ENCODE data around the gene DAZ2. TPM values are rescaled to one million over a fixed set of nuclear protein-coding genes. Genes with fewer than 3 reads are reported as not detected.

Gene DAZ2, protein sequence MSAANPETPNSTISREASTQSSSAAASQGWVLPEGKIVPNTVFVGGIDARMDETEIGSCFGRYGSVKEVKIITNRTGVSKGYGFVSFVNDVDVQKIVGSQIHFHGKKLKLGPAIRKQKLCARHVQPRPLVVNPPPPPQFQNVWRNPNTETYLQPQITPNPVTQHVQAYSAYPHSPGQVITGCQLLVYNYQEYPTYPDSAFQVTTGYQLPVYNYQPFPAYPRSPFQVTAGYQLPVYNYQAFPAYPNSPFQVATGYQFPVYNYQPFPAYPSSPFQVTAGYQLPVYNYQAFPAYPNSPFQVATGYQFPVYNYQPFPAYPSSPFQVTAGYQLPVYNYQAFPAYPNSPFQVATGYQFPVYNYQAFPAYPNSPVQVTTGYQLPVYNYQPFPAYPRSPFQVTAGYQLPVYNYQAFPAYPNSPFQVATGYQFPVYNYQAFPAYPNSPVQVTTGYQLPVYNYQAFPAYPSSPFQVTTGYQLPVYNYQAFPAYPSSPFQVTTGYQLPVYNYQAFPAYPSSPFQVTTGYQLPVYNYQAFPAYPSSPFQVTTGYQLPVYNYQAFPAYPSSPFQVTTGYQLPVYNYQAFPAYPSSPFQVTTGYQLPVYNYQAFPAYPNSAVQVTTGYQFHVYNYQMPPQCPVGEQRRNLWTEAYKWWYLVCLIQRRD
- not detected in 5 replicates for total RNA-seq (2022; extraction: Qiagen RNA extraction)

DNA sequence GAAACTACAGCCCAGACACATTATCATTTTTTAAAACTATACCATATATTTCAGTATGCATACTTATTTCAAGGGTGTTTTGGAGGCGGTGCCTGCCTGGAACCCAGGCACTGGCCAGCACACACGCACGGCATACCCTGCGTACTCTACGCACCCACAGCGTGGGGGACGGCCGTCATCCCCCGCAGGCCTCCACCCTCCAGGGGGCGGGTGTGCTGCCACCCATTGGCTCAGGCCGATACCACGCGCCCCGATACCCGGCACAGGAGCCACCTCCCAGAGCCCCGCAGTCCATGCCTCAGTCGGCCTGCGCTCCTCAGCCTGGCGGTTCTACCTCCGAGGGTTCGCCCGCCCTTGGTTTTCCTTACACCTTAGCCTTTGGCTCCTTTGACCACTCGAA lies at the start of gene DAZ2:
Gene DAZ2 (plus strand): TSS at position 301 of the 400 bp plus-strand sequence. CDS start 208 bp downstream, outside the sequence.

DNA sequence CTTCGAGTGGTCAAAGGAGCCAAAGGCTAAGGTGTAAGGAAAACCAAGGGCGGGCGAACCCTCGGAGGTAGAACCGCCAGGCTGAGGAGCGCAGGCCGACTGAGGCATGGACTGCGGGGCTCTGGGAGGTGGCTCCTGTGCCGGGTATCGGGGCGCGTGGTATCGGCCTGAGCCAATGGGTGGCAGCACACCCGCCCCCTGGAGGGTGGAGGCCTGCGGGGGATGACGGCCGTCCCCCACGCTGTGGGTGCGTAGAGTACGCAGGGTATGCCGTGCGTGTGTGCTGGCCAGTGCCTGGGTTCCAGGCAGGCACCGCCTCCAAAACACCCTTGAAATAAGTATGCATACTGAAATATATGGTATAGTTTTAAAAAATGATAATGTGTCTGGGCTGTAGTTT lies 20.4 kb upstream of the DAZ2 start, which contains the start of gene DAZ1:
Gene DAZ1 (minus strand): TSS at position 101 of the 400 bp plus-strand sequence. CDS start 208 bp downstream, outside the sequence.

Other genes with a start within 250 kb of the DAZ2 start
- gene BPY2, start 235.3 kb upstream of the DAZ2 start, total RNA-seq (2022; extraction: Qiagen RNA extraction): not detected in 5 replicates
- gene DAZ1, start 20.5 kb upstream of the DAZ2 start, total RNA-seq (2022; extraction: Qiagen RNA extraction): not detected in 5 replicates